ENCODE data around the gene NIPA2.

DNA sequence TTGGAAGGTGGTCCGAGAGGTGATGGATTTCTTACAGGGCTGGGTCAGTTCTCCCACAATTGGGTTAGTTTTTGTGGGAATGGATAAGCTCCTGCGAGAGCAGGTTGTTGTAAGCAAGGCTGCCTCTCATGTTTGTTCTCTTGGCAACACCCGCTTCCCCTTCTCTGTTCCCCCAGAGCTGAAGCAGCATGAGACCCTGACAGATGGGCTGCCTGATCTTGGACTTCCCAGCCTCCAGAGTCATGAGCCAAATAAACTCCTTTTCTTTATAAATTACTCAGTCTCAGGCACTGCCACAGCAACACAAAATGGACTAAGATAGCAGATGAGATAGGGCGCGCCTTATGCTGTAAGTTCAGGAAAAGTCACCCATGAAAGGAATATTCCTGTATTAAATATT is 38.7 kb downstream of the NIPA2 start:
- TF ChIP-seq, protein P1, sequence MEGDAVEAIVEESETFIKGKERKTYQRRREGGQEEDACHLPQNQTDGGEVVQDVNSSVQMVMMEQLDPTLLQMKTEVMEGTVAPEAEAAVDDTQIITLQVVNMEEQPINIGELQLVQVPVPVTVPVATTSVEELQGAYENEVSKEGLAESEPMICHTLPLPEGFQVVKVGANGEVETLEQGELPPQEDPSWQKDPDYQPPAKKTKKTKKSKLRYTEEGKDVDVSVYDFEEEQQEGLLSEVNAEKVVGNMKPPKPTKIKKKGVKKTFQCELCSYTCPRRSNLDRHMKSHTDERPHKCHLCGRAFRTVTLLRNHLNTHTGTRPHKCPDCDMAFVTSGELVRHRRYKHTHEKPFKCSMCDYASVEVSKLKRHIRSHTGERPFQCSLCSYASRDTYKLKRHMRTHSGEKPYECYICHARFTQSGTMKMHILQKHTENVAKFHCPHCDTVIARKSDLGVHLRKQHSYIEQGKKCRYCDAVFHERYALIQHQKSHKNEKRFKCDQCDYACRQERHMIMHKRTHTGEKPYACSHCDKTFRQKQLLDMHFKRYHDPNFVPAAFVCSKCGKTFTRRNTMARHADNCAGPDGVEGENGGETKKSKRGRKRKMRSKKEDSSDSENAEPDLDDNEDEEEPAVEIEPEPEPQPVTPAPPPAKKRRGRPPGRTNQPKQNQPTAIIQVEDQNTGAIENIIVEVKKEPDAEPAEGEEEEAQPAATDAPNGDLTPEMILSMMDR (IDR thresholded peaks at IDR 0.05; ENCODE audit: insufficient read depth, low read depth, low read length), result no peak
- no peak for TF ChIP-seq EZH2 (IDR thresholded peaks at IDR 0.05; ENCODE audit: insufficient read depth, low read length)

Measured in astrocyte (in vitro differentiated cells and primary cell).